ENCODE measurements around the gene AHRR. TPM values are rescaled to one million over a fixed set of nuclear protein-coding genes. Genes with fewer than 3 reads are reported as not detected.

AHRR gene
- total RNA-seq, 1 donor from 2014 or later = 1.4 TPM

DNA sequence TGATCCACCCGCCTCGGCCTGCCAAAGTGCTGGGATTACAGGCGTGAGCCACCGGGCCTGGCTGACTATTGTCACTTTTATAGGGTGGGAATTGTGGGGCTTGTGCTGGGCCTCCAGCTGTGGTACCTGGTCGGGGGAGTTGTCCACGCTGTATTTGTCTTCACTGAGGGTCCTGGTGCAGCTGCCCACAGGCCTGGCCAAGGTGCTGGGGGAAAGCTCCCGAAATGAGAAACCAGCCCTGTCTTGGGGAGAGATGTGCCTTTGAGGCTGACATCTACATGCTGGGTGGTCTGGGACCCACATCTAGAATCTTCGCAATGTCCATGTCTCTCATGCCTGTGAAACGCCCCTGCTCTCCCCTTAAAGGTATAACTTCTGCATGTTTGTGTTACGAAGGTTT is 124.1 kb downstream of the AHRR start:
- DNase-seq = no peak

DNA sequence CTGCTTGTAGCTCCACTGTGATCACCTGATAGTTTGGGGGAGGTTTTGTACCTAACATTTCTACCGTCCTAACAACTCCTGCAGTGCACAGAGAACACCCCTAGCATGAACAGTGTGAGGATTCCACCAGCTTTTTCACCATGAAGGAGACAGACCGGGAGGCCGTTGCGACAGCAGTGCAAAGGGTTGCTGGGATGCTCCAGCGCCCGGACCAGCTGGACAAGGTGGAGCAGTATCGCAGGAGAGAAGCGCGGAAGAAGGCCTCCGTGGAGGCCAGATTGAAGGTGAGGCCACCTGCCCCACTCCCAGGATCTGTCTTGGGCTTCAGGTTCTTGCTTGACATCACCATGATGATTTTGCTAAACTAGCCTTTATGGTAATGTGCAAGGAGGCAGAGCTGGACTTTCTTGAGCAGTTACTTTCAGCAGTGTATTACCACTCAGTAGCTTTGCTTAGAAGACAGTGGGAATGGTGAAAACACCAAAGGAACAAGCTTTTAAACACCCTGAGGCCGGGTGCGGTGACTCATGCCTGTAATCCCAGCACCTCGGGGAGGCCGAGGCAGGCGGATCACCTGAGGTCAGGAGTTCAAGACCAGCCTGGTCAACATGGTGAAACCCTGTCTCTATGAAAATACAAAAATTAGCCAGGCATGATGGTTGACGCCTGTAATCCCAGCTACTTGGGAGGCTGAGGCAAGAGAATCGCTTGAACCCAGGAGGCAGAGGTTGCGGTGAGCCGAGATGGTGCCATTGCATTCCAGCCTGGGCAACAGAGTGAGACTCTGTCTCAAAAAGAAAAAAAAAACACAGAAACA is 124.8 kb downstream of the AHRR start:
- no peak for DNase-seq

DNA sequence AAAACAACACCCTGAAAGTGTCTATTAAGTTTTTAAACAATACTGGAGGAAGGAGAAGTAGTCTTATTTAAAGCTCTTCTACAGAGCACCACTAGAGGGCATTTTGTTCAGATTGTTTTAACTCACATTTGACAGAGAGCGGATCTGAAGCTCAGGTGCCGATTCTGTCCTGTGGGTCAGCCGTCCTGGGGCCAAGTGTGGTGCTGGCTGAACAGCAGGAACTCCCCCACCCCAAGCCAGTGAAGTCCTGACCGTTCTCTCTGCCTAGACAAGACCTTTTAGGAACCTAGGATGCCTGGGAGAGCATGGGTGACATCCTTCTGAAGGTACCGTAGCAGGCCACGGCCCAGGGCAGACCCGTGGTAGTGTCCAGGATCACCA is 125.4 kb downstream of the AHRR start:
- no peak for DNase-seq

- no peak for DNase-seq
Measured at GRCh38 chr5:447501-447900, 126.0 kb downstream of the AHRR start.

- no peak for DNase-seq
Measured at GRCh38 chr5:448061-448765, 126.7 kb downstream of the AHRR start.

- no peak for DNase-seq
Measured at GRCh38 chr5:448766-449090, 127.2 kb downstream of the AHRR start.

GRCh38 chr5:449151-449550 is 127.6 kb downstream of the AHRR start:
- no peak for DNase-seq

DNA sequence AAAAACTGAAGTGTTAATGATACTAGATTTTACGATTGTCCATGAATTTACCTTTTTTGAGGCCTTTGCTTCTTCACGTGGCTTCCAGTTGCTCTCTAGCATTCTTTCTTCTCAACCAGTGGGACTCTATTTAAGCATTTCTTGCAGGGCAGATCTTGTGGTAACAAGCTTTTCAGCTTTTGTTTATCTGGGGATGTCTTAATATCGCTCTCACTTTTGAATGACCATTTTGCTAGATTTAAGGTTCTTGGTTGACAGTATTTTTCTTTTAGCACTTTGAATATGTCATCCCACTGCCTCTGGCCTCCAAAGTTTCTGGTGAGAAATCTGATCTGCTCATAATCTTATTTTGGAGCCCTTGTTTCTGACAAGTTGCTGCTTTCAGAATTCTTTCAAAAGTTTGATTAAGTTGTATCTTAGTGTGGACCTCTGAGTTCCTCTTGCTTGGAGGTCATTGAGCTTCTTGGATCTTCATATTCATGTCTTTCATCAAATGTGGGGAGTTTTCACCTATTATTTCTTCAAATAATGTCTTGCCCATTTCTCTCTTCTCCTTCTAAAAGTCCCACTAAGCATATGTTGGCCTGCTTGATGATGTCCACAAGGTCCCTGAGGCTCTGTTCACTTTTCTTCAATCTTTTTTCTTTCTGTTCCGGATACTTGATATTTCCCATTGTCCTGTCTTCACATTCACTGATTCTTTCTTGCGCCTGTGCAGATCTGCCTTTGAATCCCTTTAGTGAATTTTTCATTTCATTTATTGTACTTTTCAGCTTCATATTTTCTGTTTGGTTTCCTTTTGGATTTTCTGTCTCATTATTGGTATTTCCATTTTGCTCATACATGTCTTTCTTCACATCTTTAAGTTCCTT is 130.3 kb downstream of the AHRR start:
- no peak for DNase-seq

- no peak for DNase-seq
Measured at GRCh38 chr5:452978-453710, 131.6 kb downstream of the AHRR start.

DNA sequence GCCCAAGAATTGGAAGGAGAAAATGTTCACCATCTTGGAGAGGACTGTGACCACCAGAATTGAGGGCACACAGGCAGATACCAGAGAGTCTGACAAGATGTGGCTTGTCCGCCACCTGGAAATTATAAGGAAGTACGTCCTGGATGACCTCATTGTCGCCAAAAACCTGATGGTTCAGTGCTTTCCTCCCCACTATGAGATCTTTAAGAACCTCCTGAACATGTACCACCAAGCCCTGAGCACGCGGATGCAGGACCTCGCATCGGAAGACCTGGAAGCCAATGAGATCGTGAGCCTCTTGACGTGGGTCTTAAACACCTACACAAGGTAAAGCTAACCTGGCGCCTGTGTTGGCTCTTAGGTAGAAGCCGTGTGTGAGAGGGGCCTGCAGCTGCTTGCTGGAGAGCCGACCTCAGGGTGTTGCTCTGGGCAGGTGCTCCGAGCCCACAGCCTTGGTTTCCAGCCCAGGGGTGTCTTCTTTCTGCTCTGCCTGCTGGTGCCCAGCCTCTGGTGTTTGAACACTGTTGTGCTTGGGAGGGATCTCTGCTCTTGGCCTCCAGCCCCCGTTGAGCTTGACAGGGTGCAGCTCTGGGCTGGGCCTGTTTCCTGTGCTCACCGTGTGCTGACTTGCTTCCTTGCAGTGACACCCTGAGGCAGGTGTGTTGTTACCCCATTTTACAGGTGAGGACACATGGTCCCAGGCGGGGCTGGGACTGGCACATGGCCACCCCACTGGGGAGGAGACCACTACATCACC is 132.4 kb downstream of the AHRR start:
- no peak for DNase-seq

DNA sequence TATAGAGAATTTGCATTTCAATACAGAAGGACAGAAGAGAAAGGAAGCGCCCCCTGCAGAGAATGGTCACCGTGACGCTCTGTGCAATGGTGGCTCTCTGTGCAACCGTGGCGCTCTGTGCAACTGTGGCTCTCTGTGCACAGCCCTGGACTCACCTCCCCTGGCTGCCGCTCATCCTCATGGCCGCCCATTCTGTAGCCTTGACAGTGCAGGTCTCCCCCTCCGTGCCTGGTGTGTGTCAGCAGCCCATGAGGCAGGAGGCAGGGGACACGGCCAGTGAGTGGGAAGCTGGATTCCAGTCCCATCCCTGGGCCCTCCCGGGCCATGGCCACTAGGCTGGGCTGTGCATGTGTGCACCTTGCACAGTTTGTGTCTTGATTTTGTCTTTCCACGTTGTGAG is 133.4 kb downstream of the AHRR start:
- DNase-seq = no peak

- no peak for DNase-seq
Measured at GRCh38 chr5:455806-456205, 134.3 kb downstream of the AHRR start.

DNA sequence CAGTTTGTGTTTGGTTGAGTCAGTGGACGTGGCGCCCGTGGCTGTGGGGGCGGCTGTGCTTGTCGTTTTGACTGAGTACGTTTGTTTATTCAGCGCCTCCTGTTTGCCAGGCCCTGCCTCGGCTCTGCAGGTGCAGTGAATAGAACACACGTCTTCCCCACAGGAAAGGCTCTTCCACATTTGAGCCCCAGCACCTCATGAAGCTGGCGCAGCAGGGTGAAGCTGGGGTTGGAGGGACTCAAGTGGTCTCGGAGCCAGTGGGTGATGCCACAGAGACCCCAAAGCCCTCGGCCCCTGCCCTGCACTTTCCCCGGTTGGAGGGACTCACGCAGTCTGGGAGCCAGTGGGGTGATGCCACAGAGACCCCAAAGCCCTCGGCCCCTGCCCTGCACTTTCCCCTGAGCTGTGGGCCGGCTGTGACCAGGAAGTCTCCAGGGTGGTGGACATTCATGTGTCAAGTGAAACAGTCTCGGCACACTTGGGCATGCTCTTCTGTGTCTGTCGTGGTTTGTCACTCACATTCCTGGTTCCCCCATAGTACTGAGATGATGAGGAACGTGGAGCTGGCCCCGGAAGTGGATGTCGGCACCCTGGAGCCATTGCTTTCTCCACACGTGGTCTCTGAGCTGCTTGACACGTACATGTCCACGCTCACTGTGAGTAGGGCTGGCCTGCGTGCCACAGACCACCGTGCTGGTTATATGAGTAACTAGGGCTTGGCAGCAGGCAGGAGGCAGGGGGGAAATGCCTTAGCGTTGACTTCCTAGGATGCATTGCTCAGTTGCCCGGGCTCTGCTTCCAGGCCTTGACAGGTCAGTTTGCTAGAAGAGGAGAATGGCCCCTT is 135.1 kb downstream of the AHRR start:
- DNase-seq = no peak

DNA sequence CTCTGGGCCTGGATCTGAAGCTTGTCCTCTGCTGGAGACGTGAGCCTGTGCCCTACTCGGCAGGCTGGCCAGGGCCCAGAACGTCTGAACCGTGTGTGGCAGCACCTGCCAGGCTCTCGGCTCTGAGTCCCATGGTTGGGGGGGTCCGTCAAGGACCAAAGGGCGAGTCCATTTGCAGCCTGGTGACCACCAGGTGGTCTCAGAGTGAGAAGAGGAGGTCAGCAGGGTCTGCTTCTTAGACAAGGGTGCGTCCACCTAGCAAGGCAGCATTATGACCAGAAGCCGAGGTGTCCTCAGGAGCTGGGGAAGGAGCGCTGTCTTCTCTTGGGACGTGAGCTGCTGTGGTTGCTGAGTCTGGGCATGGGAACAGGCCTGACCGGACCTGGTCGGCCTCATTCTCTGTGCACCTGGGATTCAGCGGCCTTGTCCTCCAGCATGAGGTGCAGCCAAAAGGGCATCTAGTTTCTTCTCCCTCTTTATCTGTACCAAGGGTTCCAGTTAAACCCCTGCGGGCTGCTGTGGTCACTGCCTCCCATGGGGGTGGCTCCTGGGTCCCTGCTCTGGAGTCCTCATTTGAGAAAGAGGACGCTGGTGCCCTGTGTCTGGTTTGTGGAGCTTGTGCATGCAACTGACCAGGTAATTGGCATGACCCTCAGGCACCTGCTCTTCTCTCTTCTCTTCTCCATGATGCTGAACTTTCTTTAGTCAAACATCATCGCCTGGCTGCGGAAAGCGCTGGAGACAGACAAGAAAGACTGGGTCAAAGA is 135.9 kb downstream of the AHRR start:
- no peak for DNase-seq

GRCh38 chr5:458547-459353 is 137.2 kb downstream of the AHRR start:
- DNase-seq = no peak

DNA sequence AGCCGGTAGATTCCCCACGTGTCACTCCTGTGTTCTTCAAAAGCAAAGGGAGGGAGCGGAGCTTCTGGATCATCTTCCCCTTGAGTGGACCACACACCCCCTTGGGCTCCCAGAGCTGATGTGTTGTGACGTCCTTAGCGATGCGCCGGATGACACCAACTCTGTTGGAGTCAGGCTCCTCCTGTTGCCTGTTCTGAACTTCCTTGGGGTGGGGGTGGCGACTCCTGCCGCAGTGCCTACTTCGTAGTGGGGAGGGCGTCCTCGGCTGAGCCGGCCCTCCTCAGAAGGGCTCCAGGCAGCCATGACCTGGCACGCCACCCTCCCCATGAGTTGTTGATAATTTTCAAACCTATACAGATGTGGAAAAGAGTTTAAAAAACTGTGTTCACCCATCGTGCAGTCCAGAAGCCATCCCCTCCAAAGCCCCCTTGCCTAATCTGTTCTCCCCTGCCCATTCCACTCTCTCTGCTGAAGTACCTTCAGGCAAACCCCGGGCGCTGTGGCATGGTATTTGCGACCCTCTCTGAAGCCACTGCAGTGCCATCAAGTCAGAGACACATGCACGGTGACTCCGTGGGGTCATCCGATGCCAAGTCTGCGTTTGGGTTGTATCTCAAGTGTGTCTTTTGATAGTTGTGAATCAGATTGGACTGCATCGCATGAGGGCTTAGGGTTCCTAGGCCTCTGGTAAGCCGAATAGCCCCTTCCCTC is 138.2 kb downstream of the AHRR start:
- DNase-seq = no peak

DNA sequence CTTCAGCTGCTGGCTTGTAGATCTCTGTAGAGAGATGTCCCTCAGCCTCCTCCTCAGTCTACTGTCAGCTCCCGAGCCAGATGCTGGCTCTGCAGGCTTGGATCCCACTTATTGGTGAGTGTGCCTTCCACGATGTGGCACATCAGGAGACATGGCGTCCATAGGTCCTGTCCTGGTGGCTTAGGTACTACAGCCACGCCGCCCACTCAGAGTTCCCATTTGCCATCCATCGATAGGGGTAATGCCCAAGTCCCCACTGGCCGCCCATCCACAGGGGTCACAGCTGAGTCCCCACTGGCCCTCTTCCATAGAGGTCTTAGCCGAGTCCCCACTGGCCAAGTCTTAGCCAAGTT is 138.7 kb downstream of the AHRR start:
- DNase-seq = no peak

DNA sequence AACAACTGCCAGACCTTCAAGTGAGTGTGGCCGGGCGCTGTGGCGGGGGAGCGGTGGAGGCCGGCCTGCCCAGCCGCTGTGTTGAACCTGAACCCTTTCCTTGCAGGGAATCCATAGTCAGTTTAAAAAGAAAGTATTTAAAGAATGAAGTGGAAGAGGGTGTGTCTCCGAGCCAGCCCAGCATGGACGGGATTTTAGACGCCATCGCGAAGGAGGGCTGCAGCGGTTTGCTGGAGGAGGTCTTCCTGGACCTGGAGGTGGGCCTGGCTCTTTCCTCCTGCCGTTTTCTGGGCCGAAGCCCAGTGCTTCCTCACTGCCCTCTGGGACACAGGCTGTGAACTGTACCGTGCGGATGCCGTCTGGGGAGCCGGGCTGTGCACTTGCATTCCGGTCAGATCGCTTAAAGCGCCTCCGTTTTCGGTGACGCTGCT is 140.6 kb downstream of the AHRR start:
- DNase-seq = no peak

Measured in occipital lobe (tissue), 2 donors.